Hepatocyte (in vitro differentiated cells): ENCODE results near the gene RSRC2. TPM values are rescaled to one million over a fixed set of nuclear protein-coding genes. Genes with fewer than 3 reads are reported as not detected.
"Not testable (repeated sequence)": the region's sequence is repeated elsewhere in the genome, so short reads cannot be mapped to it uniquely, and the experiment has no call there.

Experiments used
- DNase-seq: peaks from one replicate; pipeline ENCODE4 v3.0.0-alpha.2; 2016; ENCODE audit warnings: low spot score
- H2AFZ ChIP-seq: fragments of 200-600 bp; sonication (generic); 2 replicates; pipeline ENCODE4 v1.6.0; 2016; ENCODE audit warnings: antibody characterized with exemption, mild to moderate bottlenecking
- H3K27ac ChIP-seq: fragments of 200-600 bp; sonication (generic); 2 replicates; pipeline ENCODE4 v1.5.1; 2016; ENCODE audit warnings: mild to moderate bottlenecking
- H3K27me3 ChIP-seq: fragments of 200-600 bp; sonication (generic); 2 replicates; pipeline ENCODE4 v1.6.1; 2016
- H3K36me3 ChIP-seq: fragments of 200-600 bp; sonication (generic); replicated peaks from 2 replicates; pipeline ENCODE4 v1.5.1; 2016; ENCODE audit warnings: low read depth; ENCODE audit not compliant: insufficient read depth
- H3K4me1 ChIP-seq: fragments of 200-600 bp; sonication (generic); 2 replicates; pipeline ENCODE4 v1.5.1; 2016; ENCODE audit warnings: mild to moderate bottlenecking, moderate library complexity; ENCODE audit not compliant: insufficient read depth
- H3K4me2 ChIP-seq: fragments of 200-600 bp; sonication (generic); 2 replicates; pipeline ENCODE4 v1.6.0; 2016
- H3K4me3 ChIP-seq: fragments of 200-600 bp; sonication (generic); 2 replicates; pipeline ENCODE4 v1.5.1; 2016; ENCODE audit warnings: mild to moderate bottlenecking
- H3K79me2 ChIP-seq: fragments of 200-600 bp; sonication (generic); 2 replicates; pipeline ENCODE4 v1.6.0; 2017; ENCODE audit warnings: mild to moderate bottlenecking
- H3K9me2 ChIP-seq: fragments of 200-600 bp; sonication (generic); replicated peaks from 2 replicates; pipeline ENCODE4 v1.6.0; 2017; ENCODE audit warnings: mild to moderate bottlenecking; ENCODE audit not compliant: insufficient read depth
- H3K9me3 ChIP-seq: fragments of 200-600 bp; sonication (generic); 2 replicates; pipeline ENCODE4 v1.5.1; 2016; ENCODE audit warnings: low read depth, mild to moderate bottlenecking
- H4K20me1 ChIP-seq: fragments of 200-600 bp; sonication (generic); 2 replicates; pipeline ENCODE4 v1.6.0; 2016; ENCODE audit warnings: mild to moderate bottlenecking; ENCODE audit not compliant: insufficient read depth, poor library complexity, severe bottlenecking
- EZH2 ChIP-seq: fragments of 200-600 bp; sonication (generic); IDR thresholded peaks from 2 replicates; pipeline ENCODE4 v1.6.1; 2016; ENCODE audit warnings: antibody characterized with exemption, mild to moderate bottlenecking, borderline replicate concordance
- EZH2phosphoT487 ChIP-seq: fragments of 200-600 bp; sonication (generic); IDR thresholded peaks from one replicate; pipeline ENCODE4 v1.6.1; 2018; ENCODE audit warnings: antibody characterized with exemption, mild to moderate bottlenecking, low read depth, moderate library complexity; ENCODE audit not compliant: unreplicated experiment, severe bottlenecking
- WGBS: methylation state at CpG from one replicate; pipeline ENCODE4 v1.1.6; 2016; ENCODE audit warnings: low lambda C conversion rate; ENCODE audit errors: missing lambda C conversion rate; 5-methylcytosine and 5-hydroxymethylcytosine counted together
- polyA plus RNA-seq: library from polyadenylated mRNA; unstranded; fragments of >200 nt; fragmentation: Nextera tagmentation; extraction: Ambion mirVana; gene quantifications from 2 replicates; pipeline ENCODE4 v1.2.1, GENCODE V29; 2016
- total RNA-seq: library from RNA; depleted of rRNA; stranded (reverse); fragments of >200 nt; gene quantifications from 2 replicates; pipeline ENCODE4 v1.2.3, GENCODE V29; 2014
- TF ChIP-seq, protein P1 (sequence below): fragments of 200-600 bp; sonication (generic); IDR thresholded peaks from 2 replicates; pipeline ENCODE4 v1.5.1; 2016; ENCODE audit warnings: antibody characterized with exemption, mild to moderate bottlenecking; ENCODE audit not compliant: poor library complexity

The RSRC2 gene
- total and polyA plus RNA-seq, 2 experiments from 2014 or later = 53.6 to 90.9 TPM

DNA sequence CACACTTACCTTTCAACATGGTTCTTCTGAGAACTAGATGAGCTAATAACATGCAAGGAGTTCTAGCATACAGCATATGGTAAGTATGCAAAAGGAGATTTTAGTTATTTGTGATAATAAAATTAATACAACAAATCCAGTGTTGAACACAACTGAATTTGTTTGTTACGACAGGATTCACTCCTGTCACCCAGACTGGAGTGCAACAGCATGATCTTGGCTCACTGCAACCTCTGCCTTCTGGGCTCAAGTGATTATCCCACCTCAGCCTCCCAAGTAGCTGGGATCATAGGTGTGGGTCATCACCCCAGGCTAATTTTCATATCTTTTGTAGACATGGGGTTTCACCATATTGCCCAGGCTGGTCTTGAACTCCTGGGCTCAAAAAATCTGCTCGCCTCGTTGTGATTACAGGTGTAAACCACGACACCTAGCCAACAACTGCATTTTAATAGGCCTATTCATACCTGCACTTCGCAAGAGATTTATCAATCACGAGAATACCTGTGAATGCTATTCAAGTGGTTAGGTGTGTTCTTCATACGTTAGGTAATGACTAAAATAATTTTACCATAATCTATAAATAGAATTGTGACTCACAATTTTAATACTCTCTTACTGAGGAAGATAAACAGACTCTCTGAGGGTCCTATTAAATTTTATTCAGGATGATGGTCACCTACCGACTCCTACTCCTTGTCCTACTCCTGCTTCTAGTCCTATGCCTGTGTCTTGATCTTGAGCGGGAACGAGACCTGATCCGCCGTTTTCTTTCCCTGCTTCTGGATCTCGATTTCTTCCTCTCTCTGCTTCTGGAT is 10.0 kb downstream of the RSRC2 start:
- Histone ChIP-seq H3K27ac (no peak overlapping the region), H3K4me1 (no peaks in the 10 kb centered on the region), H3K9me2 (no peaks in the 10 kb centered on the region), H3K36me3 (peaks cover 24% of the 10 kb centered on the region), H3K27me3 (no peaks in the 10 kb centered on the region), H3K9me3 (no peaks in the 10 kb centered on the region), H2AFZ (no peak overlapping the region), H4K20me1 (peaks cover 84% of the 10 kb centered on the region), H3K79me2 (peaks cover 99% of the 10 kb centered on the region), H3K4me2 (no peak overlapping the region), H3K4me3 (no peak overlapping the region)
- 95% methylated on average over 13 of the region's 13 CpGs for WGBS
- DNase-seq = no peak
- TF ChIP-seq EZH2 = no peak
- TF ChIP-seq, protein P1, sequence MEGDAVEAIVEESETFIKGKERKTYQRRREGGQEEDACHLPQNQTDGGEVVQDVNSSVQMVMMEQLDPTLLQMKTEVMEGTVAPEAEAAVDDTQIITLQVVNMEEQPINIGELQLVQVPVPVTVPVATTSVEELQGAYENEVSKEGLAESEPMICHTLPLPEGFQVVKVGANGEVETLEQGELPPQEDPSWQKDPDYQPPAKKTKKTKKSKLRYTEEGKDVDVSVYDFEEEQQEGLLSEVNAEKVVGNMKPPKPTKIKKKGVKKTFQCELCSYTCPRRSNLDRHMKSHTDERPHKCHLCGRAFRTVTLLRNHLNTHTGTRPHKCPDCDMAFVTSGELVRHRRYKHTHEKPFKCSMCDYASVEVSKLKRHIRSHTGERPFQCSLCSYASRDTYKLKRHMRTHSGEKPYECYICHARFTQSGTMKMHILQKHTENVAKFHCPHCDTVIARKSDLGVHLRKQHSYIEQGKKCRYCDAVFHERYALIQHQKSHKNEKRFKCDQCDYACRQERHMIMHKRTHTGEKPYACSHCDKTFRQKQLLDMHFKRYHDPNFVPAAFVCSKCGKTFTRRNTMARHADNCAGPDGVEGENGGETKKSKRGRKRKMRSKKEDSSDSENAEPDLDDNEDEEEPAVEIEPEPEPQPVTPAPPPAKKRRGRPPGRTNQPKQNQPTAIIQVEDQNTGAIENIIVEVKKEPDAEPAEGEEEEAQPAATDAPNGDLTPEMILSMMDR = no peak
- no peak for TF ChIP-seq EZH2phosphoT487

DNA sequence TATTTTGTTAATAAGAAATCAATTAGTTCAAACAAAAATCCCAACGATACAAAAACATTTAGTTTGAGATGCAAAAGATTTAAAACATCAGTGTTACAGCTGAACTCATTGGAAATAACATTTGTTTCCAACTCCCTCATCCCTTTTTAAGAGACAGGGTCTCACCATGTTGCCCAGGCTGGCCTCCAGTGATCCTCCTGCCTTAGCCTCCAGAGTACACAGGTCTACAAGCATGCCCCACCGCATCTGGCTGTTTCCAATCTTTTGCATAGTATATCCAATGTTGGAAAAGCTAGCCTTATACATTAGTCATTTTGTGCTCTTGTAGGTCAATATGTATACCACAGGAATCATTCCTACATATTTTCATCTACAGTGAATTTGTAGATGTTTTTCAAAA is 11.5 kb downstream of the RSRC2 start:
- no peak for DNase-seq
- Histone ChIP-seq H2AFZ (no peak overlapping the region), H3K4me2 (no peak overlapping the region), H3K4me1 (no peaks in the 10 kb centered on the region), H3K4me3 (no peak overlapping the region), H4K20me1 (peaks cover 82% of the 10 kb centered on the region), H3K36me3 (peaks cover 28% of the 10 kb centered on the region), H3K9me2 (no peaks in the 10 kb centered on the region), H3K27ac (no peak overlapping the region), H3K9me3 (no peaks in the 10 kb centered on the region), H3K27me3 (no peaks in the 10 kb centered on the region), H3K79me2 (peaks cover 99% of the 10 kb centered on the region)
- TF ChIP-seq EZH2 (no peak), EZH2phosphoT487 (no peak)
- TF ChIP-seq, protein P1 = no peak
- 92% methylated on average over 2 of the region's 2 CpGs for WGBS

DNA sequence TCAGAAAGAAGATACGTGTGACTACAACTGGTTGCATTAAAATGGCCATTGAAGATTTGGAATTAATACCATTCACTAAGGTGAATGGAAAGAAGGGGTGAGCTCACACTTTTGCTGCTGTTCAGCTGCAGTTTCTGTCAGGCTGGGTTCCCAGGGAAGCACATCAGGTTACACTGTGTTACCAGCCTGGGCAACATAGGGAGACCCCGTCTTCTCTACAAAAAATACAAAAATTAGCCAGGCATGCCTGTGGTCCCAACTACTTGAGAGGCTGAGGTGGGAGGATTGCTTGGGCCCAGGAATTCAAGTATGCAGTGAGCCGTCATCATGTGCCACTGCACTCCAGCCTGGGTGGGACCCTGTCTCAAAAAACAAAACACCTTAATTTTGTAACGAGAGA is 13.1 kb downstream of the RSRC2 start:
- Histone ChIP-seq H2AFZ (no peak overlapping the region), H3K27ac (no peak overlapping the region), H3K4me1 (no peaks in the 10 kb centered on the region), H3K9me2 (no peaks in the 10 kb centered on the region), H3K79me2 (peaks cover 95% of the 10 kb centered on the region), H3K27me3 (no peaks in the 10 kb centered on the region), H3K9me3 (no peaks in the 10 kb centered on the region), H3K4me3 (no peak overlapping the region), H3K36me3 (peaks cover 19% of the 10 kb centered on the region), H4K20me1 (peaks cover 69% of the 10 kb centered on the region), H3K4me2 (no peak overlapping the region)
- no peak for DNase-seq
- no peak for TF ChIP-seq EZH2
- no peak for TF ChIP-seq EZH2phosphoT487
- TF ChIP-seq, protein P1 = no peak
- WGBS = 98% methylated on average over 4 of the region's 4 CpGs

DNA sequence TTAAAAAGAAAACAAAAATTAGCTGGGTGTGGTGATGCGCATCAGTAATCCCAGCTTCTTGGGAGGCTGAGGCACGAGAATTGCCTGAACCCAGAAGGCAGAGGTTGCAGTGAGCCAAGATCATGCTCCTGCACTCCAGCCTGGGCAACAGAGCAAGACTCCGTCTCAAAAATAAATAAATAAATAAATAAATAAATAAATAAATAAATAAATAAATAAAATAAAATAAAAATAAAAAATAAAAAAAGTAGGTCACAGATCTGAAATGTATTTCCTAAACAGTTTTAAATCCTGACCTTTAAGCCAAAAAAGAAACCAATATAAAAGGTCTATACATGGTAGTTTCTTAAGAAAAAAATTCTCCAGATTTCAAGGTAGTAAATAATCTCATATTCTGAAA is 13.7 kb downstream of the RSRC2 start:
- H3K4me3 ChIP-seq, H3K9me3 ChIP-seq, H3K4me2 ChIP-seq, H3K27me3 ChIP-seq, H3K4me1 ChIP-seq, H2AFZ ChIP-seq, H3K9me2 ChIP-seq, H3K27ac ChIP-seq, DNase-seq: not testable (repeated sequence)
- 76% methylated on average over 3 of the region's 3 CpGs for WGBS
- peaks cover 16% of the 10 kb centered on the region for H3K36me3 ChIP-seq
- H3K79me2 ChIP-seq = peaks cover 94% of the 10 kb centered on the region
- peaks cover 66% of the 10 kb centered on the region for H4K20me1 ChIP-seq
